Measurements from ENCODE around the gene ZMYND11.

ZMYND11 gene

DNA sequence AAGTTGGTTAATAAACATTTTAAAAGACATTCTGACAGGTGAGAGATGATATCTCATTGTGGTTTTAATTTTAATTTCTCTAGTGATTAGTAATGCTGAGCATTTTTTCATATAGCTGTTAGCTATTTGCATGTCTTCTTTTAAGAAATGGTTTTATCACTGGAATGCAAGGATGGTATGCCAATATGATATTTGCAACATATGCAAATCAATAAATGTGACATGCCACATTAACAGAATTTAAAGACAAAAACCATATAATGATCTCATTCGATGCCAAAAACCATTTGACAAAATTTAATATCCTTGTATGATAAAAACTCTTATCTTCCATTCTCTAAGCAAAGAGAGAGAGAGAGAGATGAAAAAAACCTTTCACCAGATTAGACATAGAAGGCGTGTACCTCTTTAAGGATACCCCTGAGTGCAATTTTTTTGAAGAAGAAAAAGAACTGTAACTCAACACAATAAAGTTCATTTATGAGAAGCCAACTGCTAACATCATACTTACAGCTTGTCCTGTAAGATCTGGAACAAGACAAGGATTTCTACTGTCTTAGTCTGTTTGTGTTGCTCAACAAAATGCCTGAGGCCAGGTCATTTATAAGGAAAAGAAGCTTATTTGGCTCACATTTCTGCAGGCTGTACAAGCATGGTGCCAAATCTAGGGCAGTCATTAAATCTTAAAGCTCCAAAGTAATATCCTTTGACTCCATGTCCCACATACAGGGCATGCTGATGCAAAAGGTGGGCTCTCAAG, 39.7 kb upstream of the ZMYND11 start:
- no peaks in the 10 kb centered on the region for H3K27me3 ChIP-seq (ENCODE audit: insufficient read depth, low read length)
- no peaks in the 10 kb centered on the region for H3K4me1 ChIP-seq (ENCODE audit: control insufficient read depth, insufficient read depth, low read length, unreplicated experiment)
- H3K79me2 ChIP-seq (ENCODE audit: control insufficient read depth, insufficient read depth, low read length, unreplicated experiment), result no peaks in the 10 kb centered on the region
- H3K4me3 ChIP-seq (ENCODE audit: low read depth, low read length), result no peak overlapping the region
- no peaks in the 10 kb centered on the region for H3K36me3 ChIP-seq (ENCODE audit: insufficient read depth, low read length)
- H2AFZ ChIP-seq (ENCODE audit: low read length, unreplicated experiment), result no peak overlapping the region
- no peak overlapping the region for H3K27ac ChIP-seq (ENCODE audit: low read depth, low read length)

DNA sequence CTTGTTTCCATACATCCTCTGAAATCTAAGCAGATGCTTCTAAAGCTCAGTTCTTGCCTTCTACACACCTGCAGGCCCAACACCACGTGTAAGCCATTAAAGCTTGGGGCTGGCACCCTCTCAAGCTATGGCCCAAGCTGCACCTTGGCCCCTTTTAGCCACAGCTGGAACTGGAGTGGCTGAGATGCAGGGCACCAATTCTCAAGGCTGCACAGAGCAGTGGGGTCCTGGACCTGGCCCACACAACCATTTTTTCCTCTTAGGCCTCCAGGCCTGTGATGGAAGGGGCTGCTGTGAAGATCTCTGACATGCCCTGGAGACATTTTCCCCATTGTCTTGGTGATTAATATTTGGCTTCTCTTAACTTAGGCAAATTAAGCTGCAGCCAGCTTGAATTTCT, 38.8 kb upstream of the ZMYND11 start:
- H2AFZ ChIP-seq (ENCODE audit: low read length, unreplicated experiment), result no peak overlapping the region
- no peaks in the 10 kb centered on the region for H3K36me3 ChIP-seq (ENCODE audit: insufficient read depth, low read length)
- H3K4me1 ChIP-seq (ENCODE audit: control insufficient read depth, insufficient read depth, low read length, unreplicated experiment), result no peaks in the 10 kb centered on the region
- H3K4me3 ChIP-seq (ENCODE audit: low read depth, low read length), result no peak overlapping the region
- H3K79me2 ChIP-seq (ENCODE audit: control insufficient read depth, insufficient read depth, low read length, unreplicated experiment), result no peaks in the 10 kb centered on the region
- H3K27me3 ChIP-seq (ENCODE audit: insufficient read depth, low read length), result no peaks in the 10 kb centered on the region
- no peak overlapping the region for H3K27ac ChIP-seq (ENCODE audit: low read depth, low read length)

DNA sequence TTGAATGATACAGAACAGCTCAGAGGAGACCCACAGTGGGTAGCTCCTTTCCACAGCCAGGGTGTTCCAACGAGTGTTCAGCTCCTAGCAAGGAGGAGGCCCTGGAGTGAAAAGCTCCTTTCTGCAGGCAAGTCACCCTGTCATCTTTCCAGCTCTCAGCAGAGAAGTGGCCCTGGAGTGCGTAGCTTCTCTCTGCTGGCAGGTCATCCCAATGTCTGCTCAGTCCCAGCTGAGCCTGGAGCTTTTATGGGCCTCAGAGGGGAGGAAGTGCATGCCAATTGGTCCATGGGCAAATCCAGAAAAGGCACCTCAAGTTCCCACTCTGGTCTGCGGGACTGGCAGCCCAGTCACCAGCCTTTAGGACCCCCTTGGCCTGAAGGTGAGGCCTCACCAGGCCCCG, 30.8 kb upstream of the ZMYND11 start:
- no peak overlapping the region for H3K4me3 ChIP-seq (ENCODE audit: low read depth, low read length)

DNA sequence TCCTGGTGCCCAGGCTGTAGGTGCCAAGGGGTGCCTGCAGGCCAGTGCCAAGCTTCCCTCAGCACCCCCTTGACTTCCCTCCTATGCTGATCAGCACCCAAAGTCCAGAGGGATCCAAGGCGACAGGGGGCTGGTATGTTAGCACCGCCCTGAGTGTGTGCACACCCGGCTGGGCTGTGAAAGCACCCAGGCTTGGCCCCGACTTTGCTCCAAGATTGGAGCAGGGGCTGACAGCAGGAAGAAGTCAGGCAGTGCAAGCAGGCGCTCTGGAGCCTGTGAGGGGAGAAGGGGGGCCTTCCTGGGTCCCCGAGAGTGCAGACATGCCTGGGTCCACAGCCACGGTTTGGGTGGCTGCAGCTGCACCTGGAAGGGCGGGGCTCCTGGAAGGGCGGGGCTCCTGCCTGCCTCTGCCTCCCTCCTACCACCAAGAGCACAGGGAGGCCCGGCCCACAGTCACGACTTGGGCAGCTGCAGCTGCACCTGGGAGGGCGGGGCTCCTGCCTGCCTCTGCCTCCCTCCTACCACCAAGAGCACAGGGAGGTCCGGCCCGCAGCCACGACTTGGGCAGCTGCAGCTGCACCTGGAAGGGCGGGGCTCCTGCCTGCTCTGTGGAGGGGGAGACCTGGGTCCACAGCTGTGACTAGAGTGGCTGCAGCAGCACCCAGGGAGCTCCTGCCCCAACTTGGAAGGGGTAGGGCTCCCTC, 30.2 kb upstream of the ZMYND11 start:
- H3K27ac ChIP-seq (ENCODE audit: low read depth, low read length), result no peak overlapping the region
- peaks cover 7% of the 10 kb centered on the region; the same call in 1 of the 2 replicates for H3K27me3 ChIP-seq (ENCODE audit: insufficient read depth, low read length)
- no peaks in the 10 kb centered on the region for H3K4me1 ChIP-seq (ENCODE audit: control insufficient read depth, insufficient read depth, low read length, unreplicated experiment)
- H3K36me3 ChIP-seq (ENCODE audit: insufficient read depth, low read length), result no peaks in the 10 kb centered on the region
- no peak overlapping the region for H3K4me3 ChIP-seq (ENCODE audit: low read depth, low read length)
- no peaks in the 10 kb centered on the region for H3K79me2 ChIP-seq (ENCODE audit: control insufficient read depth, insufficient read depth, low read length, unreplicated experiment)
- H2AFZ ChIP-seq (ENCODE audit: low read length, unreplicated experiment), result no peak overlapping the region

More for the DNA sequence above, 30.8 kb upstream of the ZMYND11 start:
- Histone ChIP-seq H3K36me3 (ENCODE audit: insufficient read depth, low read length) (no peaks in the 10 kb centered on the region), H3K27me3 (ENCODE audit: insufficient read depth, low read length) (peaks cover 4% of the 10 kb centered on the region; the same call in 1 of the 2 replicates), H3K4me1 (ENCODE audit: control insufficient read depth, insufficient read depth, low read length, unreplicated experiment) (no peaks in the 10 kb centered on the region), H3K27ac (ENCODE audit: low read depth, low read length) (no peak overlapping the region), H2AFZ (ENCODE audit: low read length, unreplicated experiment) (no peak overlapping the region), H3K79me2 (ENCODE audit: control insufficient read depth, insufficient read depth, low read length, unreplicated experiment) (no peaks in the 10 kb centered on the region)

GRCh38 chr10:105806-106205, 29.4 kb upstream of the ZMYND11 start:
- Histone ChIP-seq H3K27ac (ENCODE audit: low read depth, low read length) (no peak overlapping the region), H3K36me3 (ENCODE audit: insufficient read depth, low read length) (no peaks in the 10 kb centered on the region), H3K79me2 (ENCODE audit: control insufficient read depth, insufficient read depth, low read length, unreplicated experiment) (no peaks in the 10 kb centered on the region), H3K27me3 (ENCODE audit: insufficient read depth, low read length) (peaks cover 7% of the 10 kb centered on the region; the same call in 1 of the 2 replicates), H3K4me3 (ENCODE audit: low read depth, low read length) (no peak overlapping the region), H3K4me1 (ENCODE audit: control insufficient read depth, insufficient read depth, low read length, unreplicated experiment) (no peaks in the 10 kb centered on the region), H2AFZ (ENCODE audit: low read length, unreplicated experiment) (no peak overlapping the region)

DNA sequence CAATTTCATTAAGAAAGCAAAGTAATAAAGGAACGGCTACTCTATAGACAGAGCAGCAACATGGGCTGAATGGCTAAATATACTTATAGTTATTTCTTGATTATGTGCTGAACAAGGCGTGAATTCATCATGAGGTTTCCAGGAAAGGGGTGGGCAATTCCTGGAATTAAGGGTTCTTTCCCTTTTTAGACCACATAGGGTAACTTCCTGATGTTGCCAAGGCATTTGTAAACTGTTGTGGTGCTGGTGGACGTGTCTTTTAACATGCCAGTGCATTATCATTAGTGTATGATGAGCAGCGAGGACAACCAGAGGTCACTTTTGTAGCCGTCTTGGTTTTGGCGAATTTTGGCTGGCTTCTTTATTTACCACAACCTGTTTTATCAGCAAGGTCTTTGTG, 28.5 kb upstream of the ZMYND11 start:
- no peak overlapping the region for H3K4me3 ChIP-seq (ENCODE audit: low read depth, low read length)

GRCh38 chr10:112246-112645, 23.0 kb upstream of the ZMYND11 start:
- H3K4me3 ChIP-seq (ENCODE audit: low read depth, low read length), result no peak overlapping the region
- H2AFZ ChIP-seq (ENCODE audit: low read length, unreplicated experiment), result no peak overlapping the region
- no peaks in the 10 kb centered on the region for H3K79me2 ChIP-seq (ENCODE audit: control insufficient read depth, insufficient read depth, low read length, unreplicated experiment)
- H3K4me1 ChIP-seq (ENCODE audit: control insufficient read depth, insufficient read depth, low read length, unreplicated experiment), result no peaks in the 10 kb centered on the region
- no peak overlapping the region for H3K27ac ChIP-seq (ENCODE audit: low read depth, low read length)
- H3K27me3 ChIP-seq (ENCODE audit: insufficient read depth, low read length), result peaks cover 3% of the 10 kb centered on the region; the same call in 1 of the 2 replicates
- no peaks in the 10 kb centered on the region for H3K36me3 ChIP-seq (ENCODE audit: insufficient read depth, low read length)

More for the DNA sequence above, 28.5 kb upstream of the ZMYND11 start:
- Histone ChIP-seq H3K36me3 (ENCODE audit: insufficient read depth, low read length) (no peaks in the 10 kb centered on the region), H3K27me3 (ENCODE audit: insufficient read depth, low read length) (peaks cover 7% of the 10 kb centered on the region; the same call in 1 of the 2 replicates), H2AFZ (ENCODE audit: low read length, unreplicated experiment) (no peak overlapping the region), H3K27ac (ENCODE audit: low read depth, low read length) (no peak overlapping the region), H3K79me2 (ENCODE audit: control insufficient read depth, insufficient read depth, low read length, unreplicated experiment) (no peaks in the 10 kb centered on the region), H3K4me1 (ENCODE audit: control insufficient read depth, insufficient read depth, low read length, unreplicated experiment) (no peaks in the 10 kb centered on the region)

DNA sequence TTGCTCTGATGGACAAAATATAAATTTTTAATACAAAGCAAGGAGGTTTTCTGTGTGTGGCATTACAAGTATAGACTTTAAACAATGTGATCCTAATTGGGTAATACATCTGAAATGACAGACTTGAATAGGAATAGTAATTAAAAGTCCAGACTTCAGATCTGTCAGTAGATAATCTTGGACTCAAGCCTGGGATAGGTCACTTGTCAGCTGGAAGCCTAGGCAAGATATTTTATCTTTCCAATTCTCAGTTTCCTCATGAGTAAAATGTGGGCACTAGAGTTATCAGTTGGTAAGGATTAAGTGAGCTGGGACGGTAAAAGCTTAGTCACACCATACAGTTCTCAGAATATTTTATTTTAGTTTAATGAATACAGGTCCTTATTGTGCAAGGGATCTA, 10.4 kb upstream of the ZMYND11 start:
- H3K27ac ChIP-seq (ENCODE audit: low read depth, low read length), result no peak overlapping the region
- no peak overlapping the region for H2AFZ ChIP-seq (ENCODE audit: low read length, unreplicated experiment)
- no peaks in the 10 kb centered on the region for H3K36me3 ChIP-seq (ENCODE audit: insufficient read depth, low read length)
- no peaks in the 10 kb centered on the region for H3K79me2 ChIP-seq (ENCODE audit: control insufficient read depth, insufficient read depth, low read length, unreplicated experiment)
- no peak overlapping the region for H3K4me3 ChIP-seq (ENCODE audit: low read depth, low read length)
- no peaks in the 10 kb centered on the region for H3K27me3 ChIP-seq (ENCODE audit: insufficient read depth, low read length)
- no peaks in the 10 kb centered on the region for H3K4me1 ChIP-seq (ENCODE audit: control insufficient read depth, insufficient read depth, low read length, unreplicated experiment)

DNA sequence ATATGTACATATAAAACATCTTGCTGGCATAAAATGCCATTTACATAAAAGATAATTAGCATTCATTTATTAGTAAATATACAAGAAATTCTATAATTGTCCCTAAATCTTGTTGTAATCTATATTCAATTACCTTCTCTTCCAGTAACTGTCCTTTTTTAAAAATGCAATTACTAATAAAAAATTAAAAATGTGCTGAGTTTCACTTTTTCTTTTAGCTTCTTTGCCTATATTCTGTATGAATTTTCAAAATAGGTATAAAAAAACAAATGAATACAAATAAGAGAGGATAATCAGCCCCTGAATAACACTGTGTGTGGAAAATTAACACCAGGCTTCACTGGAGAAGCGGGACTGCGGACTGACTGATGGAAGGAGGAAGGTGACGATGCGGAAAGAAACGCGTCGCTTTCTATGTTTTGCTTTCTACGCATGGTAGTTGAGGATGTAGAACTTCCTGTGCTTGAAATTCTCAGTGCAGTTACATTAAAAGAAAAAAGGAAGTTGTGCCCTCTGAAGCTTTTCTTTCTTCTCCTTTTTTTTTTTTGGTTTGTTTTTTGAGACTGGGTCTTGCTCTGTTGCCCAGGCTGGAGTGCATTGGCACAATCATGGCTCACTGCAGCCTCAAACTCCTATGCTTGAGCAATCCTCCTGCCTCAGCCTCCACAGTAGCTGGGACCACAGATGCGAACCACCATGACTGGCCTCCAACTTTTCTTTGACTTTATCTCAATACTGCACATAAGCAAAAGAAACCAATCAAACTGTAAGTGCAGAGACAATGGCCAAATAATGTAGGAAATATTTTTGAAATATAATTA, 7.4 kb upstream of the ZMYND11 start:
- Histone ChIP-seq H2AFZ (ENCODE audit: low read length, unreplicated experiment) (no peak overlapping the region), H3K4me3 (ENCODE audit: low read depth, low read length) (no peak overlapping the region), H3K79me2 (ENCODE audit: control insufficient read depth, insufficient read depth, low read length, unreplicated experiment) (peaks cover 4% of the 10 kb centered on the region), H3K27me3 (ENCODE audit: insufficient read depth, low read length) (no peaks in the 10 kb centered on the region), H3K36me3 (ENCODE audit: insufficient read depth, low read length) (no peaks in the 10 kb centered on the region), H3K27ac (ENCODE audit: low read depth, low read length) (no peak overlapping the region), H3K4me1 (ENCODE audit: control insufficient read depth, insufficient read depth, low read length, unreplicated experiment) (peaks cover 5% of the 10 kb centered on the region)

DNA sequence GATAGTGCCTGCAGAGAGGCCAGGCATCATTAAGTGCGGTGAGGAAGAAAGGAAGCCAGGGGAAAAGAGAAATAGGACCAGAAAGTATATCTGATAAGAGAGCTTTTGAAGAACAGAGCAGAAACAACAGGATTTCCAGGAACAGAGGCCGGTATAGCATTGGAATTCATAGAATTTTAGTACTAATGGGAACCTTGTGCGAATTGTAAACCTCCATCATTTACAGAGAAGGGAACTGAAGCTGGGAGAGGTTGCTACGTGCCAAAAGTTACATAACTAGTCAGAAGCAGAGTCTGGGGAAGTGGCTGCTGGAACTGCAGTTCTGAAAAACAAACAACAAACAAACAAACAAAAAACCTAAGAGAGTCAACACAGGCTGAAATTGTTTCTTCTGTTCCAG, 5.4 kb upstream of the ZMYND11 start:
- Histone ChIP-seq H3K27ac (ENCODE audit: low read depth, low read length) (no peak overlapping the region), H3K4me1 (ENCODE audit: control insufficient read depth, insufficient read depth, low read length, unreplicated experiment) (peaks cover 19% of the 10 kb centered on the region)

More for the DNA sequence above, 5.4 kb upstream of the ZMYND11 start:
- Histone ChIP-seq H3K4me3 (ENCODE audit: low read depth, low read length) (no peak overlapping the region), H2AFZ (ENCODE audit: low read length, unreplicated experiment) (no peak overlapping the region), H3K79me2 (ENCODE audit: control insufficient read depth, insufficient read depth, low read length, unreplicated experiment) (peaks cover 17% of the 10 kb centered on the region), H3K36me3 (ENCODE audit: insufficient read depth, low read length) (no peaks in the 10 kb centered on the region), H3K27me3 (ENCODE audit: insufficient read depth, low read length) (no peaks in the 10 kb centered on the region)

Data from ACC112 (cell line).